Large intestine (tissue), 3 donors: ENCODE measurements around the gene ABCA4. TPM values are rescaled to one million over a fixed set of nuclear protein-coding genes. Genes with fewer than 3 reads are reported as not detected.

Experiments
- DNase-seq, 2 donors: peaks; one replicate each; pipeline versions ENCODE4 v3.0.0 to v3.0.0-alpha.2; 2013
- H3K27ac ChIP-seq: one replicate; pipeline ENCODE4 v1.5.1; 2013; ENCODE audit warnings: low read length
- H3K27me3 ChIP-seq: 2 replicates; pipeline ENCODE4 v1.6.1; 2013; ENCODE audit warnings: low read length; ENCODE audit not compliant: control insufficient read depth, insufficient read depth
- H3K36me3 ChIP-seq: 2 replicates; pipeline ENCODE4 v1.6.1; 2013; ENCODE audit warnings: low read length; ENCODE audit not compliant: control insufficient read depth, insufficient read depth
- H3K4me1 ChIP-seq: one replicate; pipeline ENCODE4 v1.6.1; 2013; ENCODE audit warnings: low read length; ENCODE audit not compliant: control insufficient read depth, insufficient read depth
- H3K4me3 ChIP-seq: one replicate; pipeline ENCODE4 v1.5.1; 2013; ENCODE audit warnings: low read length
- H3K9me3 ChIP-seq: one replicate; pipeline ENCODE4 v1.6.1; 2013; ENCODE audit warnings: mild to moderate bottlenecking, low read depth, low read length, moderate library complexity; ENCODE audit not compliant: control insufficient read depth
- WGBS: methylation state at CpG from one replicate; pipeline ENCODE4 v1.1.5; 2013; ENCODE audit warnings: low lambda C conversion rate; ENCODE audit not compliant: insufficient coverage; 5-methylcytosine and 5-hydroxymethylcytosine counted together
- polyA plus RNA-seq: library from polyadenylated mRNA; unstranded; fragments of 120-200 nt; gene quantifications from one replicate; pipeline ENCODE4 v1.2.1, GENCODE V29; 2013

Gene ABCA4
- polyA plus RNA-seq, 1 donor, result 5.3 TPM

DNA sequence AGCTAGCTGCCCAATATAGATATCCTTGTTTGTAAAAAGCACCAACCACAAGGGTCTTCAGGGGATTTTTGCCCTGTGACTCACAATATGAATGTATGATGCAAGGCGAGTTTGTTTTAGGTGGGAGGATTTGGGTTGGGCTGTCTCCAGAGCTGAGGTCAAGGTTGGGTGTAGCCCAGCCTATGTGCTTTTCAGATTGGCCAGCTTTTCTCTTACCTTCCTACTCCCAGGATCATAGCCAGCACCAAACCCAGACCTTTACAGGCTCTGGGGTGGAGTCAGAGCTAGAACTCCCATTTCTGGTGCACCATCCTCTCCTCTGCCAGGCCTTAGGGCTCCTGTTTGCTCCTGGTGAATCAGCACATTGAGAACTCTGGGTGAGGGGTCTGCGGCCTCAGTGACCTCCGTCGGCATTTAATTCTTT is 156.2 kb downstream of the ABCA4 start:
- Histone ChIP-seq H3K9me3 (no peaks in the 10 kb centered on the region), H3K4me3 (no peak overlapping the region), H3K27me3 (no peaks in the 10 kb centered on the region), H3K27ac (no peak overlapping the region), H3K4me1 (peaks cover 19% of the 10 kb centered on the region), H3K36me3 (no peaks in the 10 kb centered on the region)
- no peak for DNase-seq
- no CpG with 5 or more reads among the region's 4 CpGs for WGBS

- 100% methylated on average over 1 of the region's 4 CpGs for WGBS
- Histone ChIP-seq H3K4me1 (peaks cover 19% of the 10 kb centered on the region), H3K27ac (peak overlapping the region; percentile 57), H3K9me3 (no peaks in the 10 kb centered on the region), H3K27me3 (no peaks in the 10 kb centered on the region), H3K36me3 (no peaks in the 10 kb centered on the region), H3K4me3 (peak overlapping the region; percentile 2)
- DNase-seq, result no peak
Measured at GRCh38 chr1:93964096-93964776, 156.7 kb downstream of the ABCA4 start.

DNA sequence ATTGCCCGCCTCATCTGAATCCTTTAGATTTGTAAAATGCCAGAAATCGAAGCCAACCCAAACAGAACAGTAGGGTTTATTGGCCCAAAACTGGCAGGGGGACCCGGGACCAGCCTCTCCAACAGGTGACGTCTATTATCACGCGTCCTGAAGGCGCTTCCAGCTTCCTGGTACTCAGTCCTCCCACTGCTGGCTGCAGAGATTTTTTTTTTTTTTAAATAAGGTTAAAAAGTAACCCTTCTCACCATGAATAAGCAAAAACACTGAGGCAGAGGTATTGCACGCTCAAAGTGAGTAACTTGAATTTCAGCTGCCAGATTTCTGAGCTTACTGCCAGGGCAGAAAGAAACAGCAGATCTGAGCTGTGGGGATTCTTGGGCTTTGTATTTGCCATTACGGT is 157.4 kb downstream of the ABCA4 start:
- Histone ChIP-seq H3K4me3 (peak overlapping the region; percentile 2), H3K36me3 (no peaks in the 10 kb centered on the region), H3K4me1 (peaks cover 19% of the 10 kb centered on the region), H3K27me3 (no peaks in the 10 kb centered on the region), H3K9me3 (no peaks in the 10 kb centered on the region), H3K27ac (peak overlapping the region; percentile 57)
- peak; percentile 60 to 75 for DNase-seq
- no CpG with 5 or more reads among the region's 9 CpGs for WGBS

DNA sequence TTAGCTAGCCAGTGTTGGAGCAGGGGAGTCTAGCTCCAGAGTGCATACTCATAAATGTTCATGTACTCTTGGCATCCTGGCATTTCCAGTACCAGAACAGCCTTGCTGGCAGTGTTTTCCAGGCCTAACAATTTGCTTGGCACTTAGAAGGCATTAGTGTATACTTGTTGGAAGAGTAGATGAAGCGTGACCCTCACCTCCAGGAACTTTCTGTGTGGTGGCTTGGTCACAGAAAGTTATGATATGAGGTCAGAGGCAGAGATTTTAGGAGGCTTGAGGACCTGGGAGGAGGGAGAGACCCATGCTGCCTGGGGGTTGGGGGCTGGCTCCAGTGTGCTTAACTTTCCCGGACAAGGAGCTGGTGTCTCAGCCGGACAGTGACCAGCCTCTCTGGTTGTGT is 159.0 kb downstream of the ABCA4 start:
- no CpG with 5 or more reads among the region's 3 CpGs for whole genome bisulfite sequencing
- Histone ChIP-seq H3K27me3 (no peaks in the 10 kb centered on the region), H3K27ac (no peak overlapping the region), H3K36me3 (no peaks in the 10 kb centered on the region), H3K9me3 (peaks cover under 1% of the 10 kb centered on the region), H3K4me1 (peaks cover 19% of the 10 kb centered on the region), H3K4me3 (no peak overlapping the region)
- DNase-seq, result no peak

GRCh38 chr1:93961443-93961842 is 159.5 kb downstream of the ABCA4 start:
- H3K27me3 ChIP-seq, result no peaks in the 10 kb centered on the region
- WGBS, result no CpG with 5 or more reads among the region's 2 CpGs
- no peak overlapping the region for H3K4me3 ChIP-seq
- H3K9me3 ChIP-seq, result peaks cover 5% of the 10 kb centered on the region
- peaks cover 19% of the 10 kb centered on the region for H3K4me1 ChIP-seq
- H3K36me3 ChIP-seq, result no peaks in the 10 kb centered on the region
- no peak for DNase-seq
- no peak overlapping the region for H3K27ac ChIP-seq

DNA sequence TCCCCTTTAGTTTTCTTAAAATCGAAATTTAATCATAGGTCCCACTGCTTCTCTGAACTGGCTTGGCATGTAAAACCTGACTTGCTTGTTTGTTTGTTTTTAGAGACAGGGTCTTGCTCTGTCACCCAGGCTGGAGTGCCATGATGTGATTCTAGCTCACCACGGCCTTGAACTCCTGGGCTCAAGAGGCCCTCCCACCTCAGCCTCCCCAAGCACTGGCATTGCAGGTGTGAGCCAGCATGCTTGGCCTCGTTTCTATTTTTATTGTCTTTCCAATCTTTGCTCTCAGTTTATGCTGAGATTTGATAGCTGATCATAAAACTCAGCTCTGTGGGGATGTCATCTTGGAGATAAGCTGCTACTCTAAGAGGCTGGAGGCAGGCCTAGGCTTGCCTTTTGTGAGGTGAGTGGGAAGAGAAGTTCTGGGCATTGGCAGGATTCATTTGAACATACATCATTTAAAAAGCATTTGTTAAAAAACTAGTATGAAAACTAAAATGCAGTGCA is 160.3 kb downstream of the ABCA4 start:
- DNase-seq, result peak in 1 of 2 donors; percentile 32
- H3K27me3 ChIP-seq, result no peaks in the 10 kb centered on the region
- H3K4me3 ChIP-seq, result no peak overlapping the region
- WGBS, result 17% methylated on average over 1 of the region's 3 CpGs
- peaks cover 11% of the 10 kb centered on the region for H3K9me3 ChIP-seq
- H3K27ac ChIP-seq, result peak overlapping the region; percentile 35
- no peaks in the 10 kb centered on the region for H3K36me3 ChIP-seq
- peaks cover 19% of the 10 kb centered on the region for H3K4me1 ChIP-seq

- no peak for DNase-seq
- Histone ChIP-seq H3K27me3 (no peaks in the 10 kb centered on the region), H3K4me3 (no peak overlapping the region), H3K36me3 (no peaks in the 10 kb centered on the region), H3K9me3 (peaks cover 18% of the 10 kb centered on the region), H3K4me1 (peaks cover 19% of the 10 kb centered on the region), H3K27ac (no peak overlapping the region)
- WGBS, result 80% methylated on average over 1 of the region's 5 CpGs
Measured at GRCh38 chr1:93959413-93959812, 161.5 kb downstream of the ABCA4 start.

GRCh38 chr1:93958726-93959100 is 162.2 kb downstream of the ABCA4 start:
- no peaks in the 10 kb centered on the region for H3K36me3 ChIP-seq
- H3K4me3 ChIP-seq, result no peak overlapping the region
- H3K9me3 ChIP-seq, result peaks cover 18% of the 10 kb centered on the region
- H3K27me3 ChIP-seq, result no peaks in the 10 kb centered on the region
- WGBS, result 80% methylated on average over 1 of the region's 1 CpG
- no peak for DNase-seq
- H3K27ac ChIP-seq, result no peak overlapping the region
- peaks cover 14% of the 10 kb centered on the region for H3K4me1 ChIP-seq

- peaks cover 18% of the 10 kb centered on the region for H3K9me3 ChIP-seq
- WGBS, result no CpG with 5 or more reads among the region's 1 CpG
- no peaks in the 10 kb centered on the region for H3K36me3 ChIP-seq
- no peak for DNase-seq
- H3K27me3 ChIP-seq, result no peaks in the 10 kb centered on the region
- H3K4me3 ChIP-seq, result no peak overlapping the region
- H3K27ac ChIP-seq, result no peak overlapping the region
- peaks cover 13% of the 10 kb centered on the region for H3K4me1 ChIP-seq
Measured at GRCh38 chr1:93958032-93958725, 162.8 kb downstream of the ABCA4 start.

DNA sequence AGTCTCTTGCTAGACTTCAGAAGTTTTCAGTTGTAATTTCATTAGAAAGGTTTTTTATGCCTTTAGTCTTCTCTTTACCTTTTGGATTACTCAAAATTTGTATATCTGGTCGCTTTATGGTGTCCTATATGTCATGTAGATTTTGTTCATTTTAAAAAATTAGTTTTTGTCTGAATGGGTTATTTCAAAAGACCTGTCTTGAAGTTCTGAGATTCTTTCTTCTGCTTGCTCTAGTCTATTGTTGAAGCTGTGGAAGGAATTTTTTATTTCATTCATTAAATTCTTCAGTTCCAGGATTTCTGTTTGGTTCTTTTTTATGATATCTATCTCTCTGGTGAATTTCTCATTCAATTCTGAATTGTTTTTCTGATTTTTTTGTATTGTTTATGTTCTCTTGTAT is 165.2 kb downstream of the ABCA4 start:
- DNase-seq, result no peak
- Histone ChIP-seq H3K4me1 (peaks cover 6% of the 10 kb centered on the region), H3K36me3 (no peaks in the 10 kb centered on the region), H3K27ac (no peak overlapping the region), H3K27me3 (no peaks in the 10 kb centered on the region), H3K4me3 (no peak overlapping the region), H3K9me3 (peaks cover 18% of the 10 kb centered on the region)
- no CpG with 5 or more reads among the region's 1 CpG for WGBS
